ENCODE measurements around the gene PLEKHG5. TPM values are rescaled to one million over a fixed set of nuclear protein-coding genes. Genes with fewer than 3 reads are reported as not detected.

Gene PLEKHG5
- total RNA-seq = 42.2 and 51.3 TPM in 2 replicates

DNA sequence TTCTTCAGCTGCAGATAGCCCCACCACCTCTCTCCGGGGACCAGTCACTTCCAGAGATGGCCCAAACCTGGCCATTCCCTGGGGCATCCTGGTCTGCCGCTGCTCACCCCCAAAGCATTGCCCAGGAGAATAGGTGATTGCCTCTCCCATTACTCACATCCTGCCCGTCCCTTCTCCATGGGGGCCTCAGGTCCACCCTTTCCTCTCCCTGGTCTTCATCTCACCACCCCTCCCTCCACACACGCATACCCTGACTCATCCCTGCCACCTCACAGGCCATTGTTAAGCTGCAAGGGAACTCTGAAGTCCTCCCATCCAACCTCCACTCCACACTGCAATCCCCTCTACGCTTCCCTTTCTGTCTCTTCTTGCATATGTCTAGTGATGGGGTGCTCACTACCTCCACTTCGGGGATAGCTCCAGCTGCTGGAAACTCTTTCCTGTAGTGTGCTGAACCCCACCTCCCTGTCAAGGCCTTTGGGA, at the start of gene PLEKHG5:
Gene PLEKHG5 (minus strand): TSS at position 188 of the 483 bp plus-strand sequence. CDS start 14,096 bp downstream, outside the sequence.

GRCh38 chr1:6466023-6466422, 25.4 kb downstream of the PLEKHG5 start, which contains the start of gene TNFRSF25:
Gene TNFRSF25, minus strand, starts transcription at chr1:6466173. Its CDS starts 66 bp downstream, at chr1:6466107.

GRCh38 chr1:6424619-6425593, 66.6 kb downstream of the PLEKHG5 start, which contains the start of gene ESPN:
Gene ESPN, plus strand, starts transcription at chr1:6424776. Its CDS starts 180 bp downstream, at chr1:6424956.

DNA sequence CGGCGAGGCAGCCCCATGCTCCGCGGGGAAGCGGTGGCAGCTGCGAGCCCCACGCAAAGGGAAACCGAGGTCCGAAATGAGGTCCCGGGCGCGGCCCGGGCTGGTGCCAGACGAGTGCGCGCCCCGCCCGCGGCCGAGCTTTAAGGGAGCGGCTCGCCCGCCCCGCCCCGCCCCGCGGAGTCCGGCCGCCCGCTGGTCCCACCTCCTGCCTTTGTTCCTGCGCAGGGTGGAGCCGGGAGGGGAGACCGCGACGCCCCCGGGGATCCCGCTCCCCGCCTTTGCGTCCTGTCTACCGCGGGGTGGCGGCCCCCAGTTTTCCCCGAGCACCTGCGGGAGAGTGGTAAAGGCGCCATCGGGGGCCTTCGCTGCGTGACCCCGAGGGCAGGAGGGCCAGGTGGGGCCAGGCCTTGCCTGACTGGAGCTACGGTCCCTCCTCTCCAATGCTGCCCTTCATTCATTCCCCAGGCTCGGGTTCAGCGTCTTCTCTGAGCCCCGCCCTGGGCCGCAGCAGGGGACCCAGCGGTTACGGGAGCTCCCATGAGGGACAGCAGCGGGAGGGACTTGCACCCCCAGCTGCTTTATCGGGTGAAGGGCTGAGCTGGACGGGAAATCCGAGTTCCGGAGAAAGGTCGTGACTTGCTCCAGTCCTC, 71.5 kb downstream of the PLEKHG5 start, which contains the start of gene HES2:
Gene HES2 (minus strand): TSS at position 116 of the 650 bp plus-strand sequence. CDS start 99 bp downstream, at position 17.

Other genes starting within 250 kb of the PLEKHG5 start
- 0.78 TPM in 1 of 2 replicates, not detected in the other for gene HES3, start 247.5 kb downstream of the PLEKHG5 start, total RNA-seq
- 39.9 and 43.1 TPM in 2 replicates for gene GPR153, start 230.6 kb downstream of the PLEKHG5 start, total RNA-seq
- gene ACOT7, start 97.9 kb downstream of the PLEKHG5 start, total RNA-seq = 130 and 138 TPM in 2 replicates
- 173 and 201 TPM in 2 replicates for gene HES2, start 71.7 kb downstream of the PLEKHG5 start, total RNA-seq
- gene ESPN, start 66.9 kb downstream of the PLEKHG5 start, total RNA-seq = 13.7 and 14.0 TPM in 2 replicates
- 31.7 and 34.3 TPM in 2 replicates for gene TNFRSF25, start 25.5 kb downstream of the PLEKHG5 start, total RNA-seq
- 11.6 and 15.7 TPM in 2 replicates for gene NOL9, start 62.8 kb upstream of the PLEKHG5 start, total RNA-seq
- gene TAS1R1, start 63.6 kb upstream of the PLEKHG5 start, total RNA-seq = not detected in 2 replicates
- gene ZBTB48, start 88.3 kb upstream of the PLEKHG5 start, total RNA-seq = 7.8 and 19.4 TPM in 2 replicates
- gene KLHL21, start 111.2 kb upstream of the PLEKHG5 start, total RNA-seq = 48.1 and 54.9 TPM in 2 replicates
- 10.2 and 12.0 TPM in 2 replicates for gene PHF13, start 122.1 kb upstream of the PLEKHG5 start, total RNA-seq
- gene THAP3, start 133.2 kb upstream of the PLEKHG5 start, total RNA-seq = 15.0 and 19.6 TPM in 2 replicates
- gene DNAJC11, start 210.1 kb upstream of the PLEKHG5 start, total RNA-seq = 25.2 and 35.4 TPM in 2 replicates